Activated CD8-positive, alpha-beta memory T cell treated with anti-CD3 and anti-CD28 coated beads, Interleukin-2, amount 50 U/mL, for 24 hours (primary cell): ENCODE data around the gene DHRS12.
"Not testable (repeated sequence)": the region's sequence is repeated elsewhere in the genome, so short reads cannot be mapped to it uniquely, and the experiment has no call there.

Experiments
- DNase-seq: peaks from one replicate; pipeline ENCODE4 v3.0.0-alpha.2; 2020; ENCODE audit errors: extremely low read depth

The DHRS12 gene

GRCh38 chr13:51827254-51827653 is 23.3 kb upstream of the DHRS12 start:
- DNase-seq = no peak

- no peak for DNase-seq
Observed at GRCh38 chr13:51826606-51827005, 22.6 kb upstream of the DHRS12 start.

DNA sequence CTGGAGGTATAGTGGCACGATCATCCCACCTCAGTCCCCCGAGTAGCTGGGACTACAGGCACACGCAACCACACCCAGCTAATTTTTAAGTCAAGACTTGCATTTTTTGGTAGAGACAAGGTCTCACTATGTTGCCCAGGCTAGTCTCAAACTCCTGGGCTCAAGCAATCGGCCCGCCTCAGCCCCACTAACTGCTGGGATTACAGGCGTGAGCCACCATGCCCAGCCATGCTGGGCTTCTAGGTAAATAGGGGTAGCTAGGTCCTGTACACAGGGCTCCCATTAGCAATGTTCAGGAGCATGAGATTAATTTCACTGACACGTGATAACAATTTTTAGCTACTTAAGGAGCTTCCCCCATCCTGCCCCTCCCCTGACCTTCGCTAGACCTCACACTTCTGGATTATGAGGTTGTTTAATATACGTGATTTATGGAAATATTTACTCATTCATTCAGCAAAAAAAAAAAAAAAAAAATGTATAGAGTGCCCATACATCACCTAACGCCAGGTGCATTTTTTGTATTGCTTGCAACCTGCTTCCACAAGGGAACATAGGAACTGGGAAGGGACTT is 21.8 kb upstream of the DHRS12 start:
- no peak for DNase-seq

GRCh38 chr13:51825165-51825592 is 21.2 kb upstream of the DHRS12 start:
- no peak for DNase-seq

DNA sequence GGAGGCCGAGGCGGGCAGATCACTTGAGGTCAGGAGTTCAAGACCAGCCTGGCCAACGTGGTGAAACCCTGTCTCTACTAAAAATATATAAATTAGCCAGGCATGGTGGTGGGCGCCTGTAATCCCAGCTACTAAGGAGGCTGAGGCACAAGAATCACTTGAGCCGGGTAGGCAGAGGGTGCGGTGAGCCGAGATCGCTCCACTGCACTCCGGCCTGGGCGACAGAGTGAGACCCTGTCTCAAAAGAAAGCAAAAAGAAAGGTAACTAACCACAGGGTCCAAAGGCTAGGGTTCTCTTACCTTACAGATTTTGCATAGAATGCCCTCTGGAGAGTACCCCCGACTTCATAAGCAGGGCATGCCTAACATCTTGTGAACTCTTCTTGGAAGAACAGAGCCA is 20.7 kb upstream of the DHRS12 start:
- DNase-seq = not testable (repeated sequence)

DNA sequence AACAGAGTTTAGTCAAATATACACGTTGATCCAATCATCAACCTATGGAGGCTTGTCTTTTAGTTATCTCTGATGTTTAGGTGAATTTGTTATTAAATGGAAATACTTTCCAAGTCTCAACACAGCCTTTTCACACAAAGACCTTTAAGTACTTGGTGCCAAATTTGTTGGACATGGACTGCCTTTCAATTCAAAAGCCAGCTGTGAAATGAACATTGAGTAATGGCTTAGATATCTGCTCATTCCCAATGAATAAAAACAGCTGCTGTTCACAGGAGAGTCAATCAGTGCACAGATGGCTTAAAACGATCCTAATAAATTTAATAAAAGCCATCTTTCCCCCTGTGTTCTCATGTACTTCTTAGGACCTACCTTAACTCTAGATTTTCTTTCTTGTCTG is 19.9 kb upstream of the DHRS12 start:
- no peak for DNase-seq

- no peak for DNase-seq
Observed at GRCh38 chr13:51823359-51823758, 19.4 kb upstream of the DHRS12 start.

GRCh38 chr13:51822106-51822815 is 18.3 kb upstream of the DHRS12 start:
- DNase-seq = no peak

GRCh38 chr13:51821606-51822005 is 17.6 kb upstream of the DHRS12 start:
- DNase-seq = no peak

DNA sequence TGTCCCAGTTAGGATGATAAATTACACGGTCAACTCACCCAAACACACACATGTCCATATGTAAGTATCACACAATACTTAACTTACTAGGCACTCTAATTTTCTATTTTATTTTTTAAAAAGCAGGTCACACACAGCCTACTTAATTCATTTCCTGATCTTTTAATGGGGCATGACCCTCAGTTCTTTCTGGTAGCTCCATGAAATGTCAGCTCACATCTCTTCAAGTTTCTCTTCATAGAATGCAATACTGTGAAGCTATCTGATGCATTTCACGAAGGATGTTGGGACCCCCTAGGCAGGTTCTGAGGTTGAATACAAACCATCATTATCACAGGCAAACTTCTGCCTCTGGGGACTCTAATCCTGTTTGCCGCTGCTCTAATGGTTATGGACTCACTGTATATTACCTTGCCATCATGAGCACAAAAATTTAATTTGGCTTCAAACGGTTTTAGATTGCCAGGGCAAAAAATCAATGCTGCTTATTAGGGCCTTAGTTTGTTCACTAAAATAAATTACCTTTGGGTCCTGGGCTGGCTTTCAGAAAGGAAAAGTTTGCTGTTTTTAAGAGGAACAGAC is 16.1 kb upstream of the DHRS12 start:
- no peak for DNase-seq

GRCh38 chr13:51819544-51819943 is 15.6 kb upstream of the DHRS12 start:
- DNase-seq = no peak

DNA sequence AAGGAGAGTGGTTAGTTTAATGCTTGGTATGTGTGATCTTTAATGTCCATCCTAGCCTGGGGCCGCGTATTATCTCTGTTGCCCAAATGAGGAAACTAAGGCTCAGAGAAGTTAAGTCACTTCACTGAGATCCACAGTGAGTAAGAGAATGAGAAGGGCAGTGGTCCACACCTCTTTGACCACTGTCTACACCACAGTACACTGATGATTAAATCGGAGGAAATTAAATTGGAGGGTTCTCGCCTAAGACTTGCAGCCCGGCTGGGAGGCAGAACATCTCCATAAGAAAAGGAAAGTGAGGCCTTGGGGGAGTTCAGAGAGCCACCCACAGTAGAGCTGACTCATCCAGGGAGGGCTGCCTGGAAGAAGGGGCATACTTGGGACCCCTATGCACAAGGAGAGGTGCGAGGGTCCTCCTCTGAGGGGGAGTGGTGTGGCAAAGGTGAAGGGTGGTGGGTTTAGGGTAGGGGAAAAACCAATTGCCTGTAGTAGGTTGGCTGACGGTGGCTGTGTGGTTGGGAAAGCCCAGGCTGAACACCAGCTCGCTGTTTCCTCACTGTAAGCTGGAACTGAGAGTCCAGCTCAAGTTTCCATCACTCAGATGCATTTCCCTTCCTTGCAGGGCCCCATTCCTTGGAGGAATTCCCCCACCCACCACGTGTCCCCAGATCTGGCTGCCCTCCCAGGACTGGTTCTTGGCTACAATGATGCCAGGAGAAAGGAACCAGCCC is 15.0 kb upstream of the DHRS12 start:
- DNase-seq = peak; percentile 33

- no peak for DNase-seq
Observed at GRCh38 chr13:51818276-51818675, 14.3 kb upstream of the DHRS12 start.

DNA sequence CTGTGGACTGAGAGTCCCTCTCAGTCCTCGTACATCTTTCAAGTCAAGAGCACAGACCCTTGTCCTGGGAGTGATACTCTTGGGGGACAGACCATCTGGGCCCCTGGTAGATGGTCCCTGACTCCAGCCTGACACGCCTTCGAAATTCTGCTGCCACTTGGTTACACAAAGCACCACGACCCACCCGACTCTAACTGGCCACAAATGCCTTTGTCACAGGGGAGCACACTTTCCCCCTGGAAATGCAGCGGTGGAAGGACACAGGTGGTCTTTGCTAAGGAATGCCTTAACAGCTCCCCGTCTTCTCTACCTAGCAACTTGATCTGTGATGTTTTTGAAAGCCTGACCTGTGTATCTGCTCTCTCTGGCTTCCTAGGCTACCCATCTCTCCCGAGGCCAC is 13.8 kb upstream of the DHRS12 start:
- DNase-seq = no peak

DNA sequence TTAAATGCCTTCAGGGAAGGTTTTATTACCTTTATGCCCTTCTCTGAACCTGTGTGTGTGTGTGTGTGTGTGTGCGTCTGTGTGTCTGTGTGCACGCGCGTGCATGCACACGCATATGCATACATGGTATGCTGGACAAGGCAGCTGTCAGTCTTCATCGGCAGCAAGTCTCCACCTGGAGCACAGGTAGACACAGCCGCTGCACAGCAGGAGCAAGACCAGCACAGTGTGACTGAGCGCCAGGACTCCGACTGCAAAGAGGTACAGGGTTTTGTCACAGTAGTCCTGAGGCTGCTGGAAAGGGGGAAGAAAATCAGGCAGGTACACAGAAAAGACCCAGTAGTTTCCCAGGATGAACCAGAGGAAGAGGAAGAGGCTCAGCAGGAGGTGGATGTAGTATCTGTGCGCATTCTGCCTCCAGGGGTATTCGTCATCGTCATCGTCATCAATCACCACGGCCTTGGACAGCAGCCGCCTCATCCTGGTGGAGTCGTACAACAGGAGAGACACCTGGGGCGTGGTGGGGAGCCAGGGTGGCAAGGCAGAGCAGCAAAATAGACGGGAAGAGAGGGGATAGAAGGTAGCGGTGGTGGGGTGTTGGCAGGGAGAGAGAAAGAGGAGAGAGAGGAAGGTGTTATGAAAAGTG is 12.8 kb upstream of the DHRS12 start:
- no peak for DNase-seq

DNA sequence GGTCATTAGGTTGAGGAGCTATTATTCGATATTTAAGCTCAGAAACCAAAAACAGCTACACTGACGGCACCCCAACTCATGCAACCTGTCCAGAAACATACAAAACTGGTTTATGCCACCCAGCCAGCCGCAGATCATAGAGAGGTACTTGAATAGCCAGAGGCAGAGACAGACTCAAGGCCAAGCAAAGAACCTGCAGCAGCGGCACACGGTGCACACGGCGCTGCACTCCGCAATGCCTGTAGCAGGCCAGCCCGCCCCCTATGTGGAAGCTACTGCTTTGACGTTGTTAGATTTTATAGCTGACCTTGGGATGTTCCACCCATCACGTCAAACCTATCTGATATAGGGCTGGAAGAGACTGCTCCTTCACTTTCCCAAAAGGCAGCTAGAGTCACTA is 11.9 kb upstream of the DHRS12 start:
- no peak for DNase-seq

GRCh38 chr13:51814825-51815650 is 11.1 kb upstream of the DHRS12 start:
- no peak for DNase-seq

GRCh38 chr13:51814071-51814470 is 10.1 kb upstream of the DHRS12 start:
- no peak for DNase-seq

DNA sequence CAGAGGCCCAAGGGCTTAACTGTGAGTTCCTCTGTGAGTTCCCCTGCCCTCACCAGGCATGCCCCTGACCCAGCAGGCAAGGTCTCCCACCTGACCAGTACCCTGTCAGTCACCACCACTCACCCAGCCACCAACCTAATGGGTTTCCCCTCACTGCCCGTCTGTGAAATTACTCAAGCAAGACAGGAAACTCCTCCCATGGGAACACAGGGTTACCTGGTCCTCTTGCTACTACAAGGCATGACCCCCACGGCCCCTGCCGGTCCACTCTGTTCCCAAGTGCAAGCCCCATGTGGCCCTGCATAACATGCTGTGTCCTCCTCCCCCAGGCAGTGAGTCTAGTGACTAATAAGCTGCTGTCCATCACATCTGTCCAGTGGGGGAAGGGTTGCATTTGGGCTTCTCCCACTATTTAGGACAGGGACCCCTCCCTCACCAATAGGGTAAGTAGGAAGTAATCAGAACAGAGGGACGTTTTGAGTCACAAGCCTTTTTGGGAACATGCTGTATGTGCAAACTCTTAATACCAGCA is 8.0 kb upstream of the DHRS12 start:
- no peak for DNase-seq

DNA sequence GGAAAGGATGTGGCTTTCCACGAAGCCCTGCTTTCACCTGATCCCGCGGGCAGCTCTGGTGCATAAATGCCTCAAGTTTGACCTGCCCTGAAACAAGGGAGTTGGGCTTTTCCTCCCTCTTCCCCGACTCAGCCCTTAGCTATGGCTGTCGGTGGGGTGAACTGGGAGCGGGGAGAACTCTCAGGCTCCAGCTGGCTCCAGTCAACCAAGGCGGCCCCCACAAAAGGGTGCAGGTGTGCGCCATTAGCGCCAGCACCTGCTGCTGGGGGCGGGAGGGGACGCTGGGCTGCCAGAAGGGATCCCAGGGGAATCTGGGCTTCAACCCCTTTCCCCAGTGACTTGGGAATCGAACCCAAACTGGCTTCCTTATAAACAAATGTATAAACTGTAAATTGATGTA is 7.1 kb upstream of the DHRS12 start:
- DNase-seq = no peak

- no peak for DNase-seq
Observed at GRCh38 chr13:51808811-51809210, 4.8 kb upstream of the DHRS12 start.
